NCI-H82 (cell line): ENCODE data around the gene DCTPP1.
A peak's percentile ranks its signal among the peaks of the same experiment; 100 is the strongest.
"Not testable (repeated sequence)": the region's sequence is repeated elsewhere in the genome, so short reads cannot be mapped to it uniquely, and the experiment has no call there.

Source experiments
- DNase-seq: peaks from one replicate; lab custom pipeline; 2025; lab: John Stamatoyannopoulos, UW

DCTPP1 gene

DNA sequence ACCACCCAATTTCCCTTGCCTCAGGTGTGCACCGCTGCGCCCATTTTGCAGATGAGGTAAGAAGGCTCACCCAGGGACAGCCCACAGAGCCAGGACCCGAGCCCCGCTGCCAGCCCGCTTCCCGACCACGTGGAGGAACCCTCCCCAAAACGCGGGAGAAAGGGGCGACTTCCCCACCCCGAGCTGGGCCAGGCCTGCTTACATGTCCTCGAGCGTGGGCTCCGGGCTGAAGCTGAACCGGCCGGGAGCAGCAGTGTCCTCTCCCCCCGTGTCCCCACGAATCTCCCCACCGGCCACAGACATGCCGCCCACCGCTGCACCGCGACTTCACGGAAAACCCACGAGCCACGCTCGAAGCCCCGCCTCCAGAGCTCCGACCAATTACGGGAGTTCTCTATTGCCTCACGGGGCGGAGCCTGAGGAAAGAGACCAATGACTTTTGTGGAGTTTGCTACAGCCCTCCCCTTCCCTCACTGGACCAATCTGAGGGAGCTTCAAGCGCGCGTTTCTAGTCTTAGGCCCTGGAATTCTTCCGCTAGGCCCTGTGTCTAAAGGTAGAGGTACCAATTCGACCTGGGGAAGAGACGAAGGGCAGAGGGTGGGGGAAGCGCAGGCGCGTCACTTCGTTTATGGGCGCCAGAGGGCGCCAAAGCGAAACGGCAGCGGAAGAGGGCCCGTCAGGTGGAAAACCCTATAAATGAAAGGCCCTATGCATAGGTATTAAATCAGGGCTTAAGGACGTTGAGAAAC lies at the start of gene DCTPP1:
DCTPP1 (minus strand) TSS at position 353 of the 750 bp plus-strand sequence; CDS start at position 303, 50 bp downstream.
- DNase-seq, result peak; percentile 100

DNA sequence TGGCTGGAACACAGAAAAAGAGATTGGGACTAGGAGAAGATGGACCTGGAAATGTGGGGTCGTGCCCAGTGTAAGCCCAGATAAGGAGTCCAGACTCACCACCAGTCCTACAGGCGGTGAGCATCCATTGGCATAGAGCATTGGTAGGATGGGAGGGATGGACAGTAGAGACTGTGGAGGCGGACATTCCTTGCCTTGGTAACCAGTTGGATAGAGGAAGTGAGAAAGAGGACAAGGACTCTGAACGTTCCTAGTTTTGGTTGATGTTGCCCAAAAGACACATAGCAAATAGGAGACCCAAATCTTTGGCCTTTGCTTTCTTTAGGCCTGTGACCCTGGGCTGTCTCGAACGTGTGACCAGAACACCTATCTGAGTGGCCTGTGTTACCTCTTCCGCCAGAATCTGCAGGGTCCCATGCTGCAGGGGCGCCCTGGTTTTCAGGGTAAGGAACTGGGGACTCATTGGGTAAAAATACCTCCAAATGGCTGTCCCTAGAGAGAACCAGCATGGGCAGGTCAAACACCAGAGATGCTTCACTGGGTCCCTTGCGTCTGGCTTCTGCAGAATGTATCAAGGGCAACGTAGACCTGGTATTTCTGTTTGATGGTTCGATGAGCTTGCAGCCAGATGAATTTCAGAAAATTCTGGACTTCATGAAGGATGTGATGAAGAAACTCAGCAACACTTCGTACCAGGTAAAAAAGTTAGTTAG lies 49.1 kb upstream of the DCTPP1 start:
- no peak for DNase-seq

DNA sequence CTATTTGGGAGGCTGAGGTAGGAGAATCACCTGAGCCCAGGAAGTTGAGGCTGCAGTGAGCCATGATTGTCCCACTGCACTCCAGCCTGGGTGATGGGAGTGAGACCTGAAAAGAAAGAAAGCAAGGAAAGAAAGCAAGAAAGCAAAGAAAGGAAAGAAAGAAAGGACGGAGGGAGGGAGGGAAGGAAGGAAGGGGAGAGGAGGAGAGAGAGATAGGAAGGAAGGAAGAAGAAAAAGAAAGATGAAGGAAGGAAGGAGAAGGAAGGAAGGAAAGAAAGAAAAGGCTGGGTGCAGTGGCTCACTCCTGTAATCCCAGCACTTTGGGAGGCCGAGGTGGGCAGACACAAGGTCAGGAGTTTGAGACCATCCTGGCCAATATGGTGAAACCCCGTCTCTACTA lies 47.9 kb upstream of the DCTPP1 start:
- DNase-seq, result not testable (repeated sequence)

DNA sequence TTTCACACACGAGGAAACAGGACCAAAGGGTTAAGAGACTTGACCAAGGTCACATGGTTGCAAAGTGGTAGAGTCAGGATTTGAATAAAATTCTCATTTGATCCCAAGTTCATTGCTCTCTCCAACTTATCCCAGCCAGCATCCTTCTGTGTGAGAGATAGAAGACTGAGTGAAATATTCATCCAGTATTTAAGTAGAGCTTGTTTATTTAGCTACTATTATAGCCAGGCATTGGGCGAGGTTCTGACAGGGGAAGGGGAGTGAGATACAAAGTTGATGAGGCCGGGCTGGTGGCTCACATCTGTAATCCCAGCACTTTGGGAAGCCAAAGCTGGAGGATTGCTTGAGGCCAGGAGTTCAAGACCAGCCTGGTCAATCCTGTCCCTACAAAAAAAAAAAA lies 47.2 kb upstream of the DCTPP1 start:
- no peak for DNase-seq

DNA sequence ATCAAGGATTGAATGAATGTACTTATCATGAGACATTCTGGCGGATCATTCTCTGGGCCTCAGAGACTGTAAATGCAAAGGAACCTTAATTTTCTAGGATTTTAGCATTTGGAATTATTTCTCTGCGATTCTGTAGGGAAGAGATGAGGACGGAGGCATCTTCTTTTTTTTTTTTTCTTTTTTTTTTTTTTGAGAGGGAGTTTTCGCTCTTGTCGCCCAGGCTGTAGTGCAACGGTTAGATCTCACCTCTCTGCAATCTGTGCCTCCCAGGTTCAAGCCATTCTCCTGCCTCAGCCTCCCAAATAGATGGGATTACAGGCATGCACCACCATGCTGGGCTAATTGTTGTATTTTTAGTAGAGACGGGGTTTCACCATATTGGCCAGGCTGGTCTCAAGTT lies 44.9 kb upstream of the DCTPP1 start:
- no peak for DNase-seq

DNA sequence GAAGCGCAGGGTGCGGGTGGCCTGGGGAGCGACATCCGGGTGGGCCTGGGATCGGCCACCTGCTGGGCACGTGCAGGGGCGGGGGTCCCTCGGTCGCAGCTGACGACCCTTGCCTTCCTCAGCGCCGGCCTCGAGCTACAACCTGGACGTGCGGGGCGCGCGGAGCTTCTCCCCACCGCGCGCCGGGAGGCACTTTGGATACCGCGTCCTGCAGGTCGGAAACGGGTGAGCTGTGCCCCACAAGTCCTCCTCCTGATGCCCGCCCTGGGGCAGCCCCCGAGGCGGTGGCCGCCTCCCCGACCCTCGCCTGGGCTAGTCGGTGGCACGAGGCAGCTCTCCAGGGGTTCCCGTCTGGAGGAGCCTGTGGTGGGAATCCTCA lies 44.2 kb upstream of the DCTPP1 start:
- no peak for DNase-seq

DNA sequence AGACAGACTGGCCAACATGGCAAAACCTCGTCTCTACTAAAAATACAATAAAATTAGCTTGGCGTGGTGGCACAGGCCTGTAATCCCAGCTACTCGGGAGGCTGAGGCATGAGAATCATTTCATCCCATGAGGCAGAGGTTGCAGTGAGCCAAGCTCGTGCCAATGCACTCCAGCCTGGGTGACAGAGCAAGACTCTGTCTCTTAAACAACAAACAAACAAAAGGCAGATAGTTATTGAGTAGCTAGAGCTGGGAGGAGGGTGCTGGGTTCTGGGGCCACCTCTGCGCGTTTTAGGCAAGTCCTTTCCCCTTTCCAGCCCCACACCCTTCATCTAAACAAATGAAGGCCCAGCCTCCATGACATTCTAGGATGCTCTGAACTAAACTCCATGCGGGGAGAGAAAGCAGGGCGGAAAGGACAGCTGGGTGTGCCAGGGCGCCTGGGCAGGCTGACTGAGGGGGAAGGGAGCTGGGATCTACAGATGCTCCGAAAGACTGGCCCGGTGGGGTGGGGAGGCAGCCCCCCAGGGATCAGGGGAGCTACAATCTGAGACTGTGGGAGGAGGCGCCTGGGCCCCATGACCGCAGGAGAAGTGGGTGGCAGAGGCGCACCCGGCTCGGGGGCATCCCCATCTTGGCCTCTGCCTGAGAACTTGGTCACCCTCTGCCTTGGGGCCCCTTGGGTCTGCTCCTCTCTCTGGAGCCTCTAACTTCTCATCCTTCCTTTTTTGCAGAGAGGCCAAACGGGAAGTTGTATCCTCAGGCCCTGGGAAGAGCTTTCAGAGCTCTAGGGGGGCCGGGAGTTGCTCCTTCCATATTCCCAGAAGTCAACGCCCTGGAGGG lies 43.6 kb upstream of the DCTPP1 start:
- DNase-seq, result no peak

DNA sequence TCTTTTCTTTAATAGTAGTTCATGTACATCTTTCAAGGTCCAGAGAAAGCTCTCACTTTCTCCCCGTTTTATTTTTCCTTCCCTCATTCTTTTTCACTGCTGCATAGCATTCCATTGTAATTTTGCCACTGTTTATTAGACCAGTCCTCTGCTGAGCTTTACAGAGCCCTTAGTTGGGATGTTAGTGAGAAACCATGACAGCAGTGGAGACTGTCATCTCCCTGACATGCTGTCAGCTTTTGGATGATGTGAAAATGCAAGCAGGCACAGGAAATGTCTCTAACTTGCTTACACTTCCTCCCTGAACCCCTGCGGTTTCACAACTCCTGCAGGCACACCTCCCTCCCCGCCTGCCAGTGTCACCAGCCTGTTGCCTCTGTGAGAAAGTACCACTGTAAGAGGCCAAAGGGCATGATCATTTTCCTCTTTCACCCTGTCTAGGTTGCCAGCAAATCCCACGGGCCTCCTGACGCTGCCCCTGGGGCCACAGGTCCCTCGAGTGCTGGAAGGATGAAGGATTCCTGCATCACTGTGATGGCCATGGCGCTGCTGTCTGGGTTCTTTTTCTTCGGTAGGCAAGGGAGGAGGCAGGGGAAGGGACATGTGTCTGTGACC lies 42.6 kb upstream of the DCTPP1 start, which contains the start of gene ITGAL:
ITGAL (plus strand) TSS at position 415 of the 615 bp plus-strand sequence; CDS start at position 511, 96 bp downstream.
- no peak for DNase-seq

DNA sequence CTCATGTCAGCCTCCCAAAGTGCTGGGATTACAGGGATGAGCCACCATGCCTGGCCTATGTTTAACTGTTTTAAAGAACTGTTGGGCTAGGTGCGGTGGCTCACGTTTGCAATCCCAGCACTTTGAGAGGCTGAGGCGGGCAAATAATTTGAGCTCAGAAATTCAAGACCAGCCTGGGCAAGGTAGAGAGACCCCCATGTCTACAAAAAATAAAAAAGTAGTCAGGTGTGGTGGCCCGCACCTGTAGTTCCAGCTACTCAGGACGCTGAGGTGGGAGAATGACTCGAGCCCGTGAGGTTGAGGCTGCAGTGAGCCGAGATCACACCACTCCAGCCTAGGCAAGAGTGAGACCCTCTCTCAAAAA lies 40.8 kb upstream of the DCTPP1 start:
- no peak for DNase-seq

DNA sequence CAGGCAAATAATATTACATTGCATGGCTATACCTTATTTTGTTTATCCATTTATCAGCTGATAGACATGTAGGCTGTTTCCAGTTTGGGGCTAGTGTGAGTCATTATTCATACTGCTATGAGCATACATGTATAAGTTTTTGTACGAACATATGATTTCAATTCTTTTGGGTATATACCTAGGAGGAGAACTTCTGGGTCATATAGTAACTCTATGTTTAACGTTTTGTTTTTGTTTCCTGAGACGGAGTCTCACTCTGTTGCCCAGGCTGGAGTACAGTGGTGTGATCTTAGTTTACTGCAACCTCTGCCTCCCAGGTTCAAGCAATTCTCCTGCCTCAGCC lies 40.3 kb upstream of the DCTPP1 start:
- no peak for DNase-seq

DNA sequence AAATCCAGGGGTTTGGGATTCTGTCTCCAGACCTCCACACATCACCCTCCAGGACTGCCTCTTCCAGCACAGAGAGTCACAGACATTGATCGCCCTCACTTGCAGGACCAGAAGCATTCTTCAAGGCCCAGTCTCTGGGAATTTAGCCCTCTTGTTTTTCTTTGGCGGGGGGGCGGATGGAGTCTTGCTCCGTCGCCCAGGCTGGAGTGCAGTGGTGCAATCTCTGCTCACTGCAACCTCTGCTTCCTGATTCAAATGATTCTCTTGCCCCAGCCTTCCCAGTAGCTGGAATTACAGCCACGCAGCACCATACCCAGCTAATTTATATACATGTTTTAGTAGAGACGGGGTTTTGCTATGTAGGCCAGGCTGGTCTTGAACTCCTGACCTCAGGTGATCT lies 34.2 kb upstream of the DCTPP1 start:
- DNase-seq, result no peak

DNA sequence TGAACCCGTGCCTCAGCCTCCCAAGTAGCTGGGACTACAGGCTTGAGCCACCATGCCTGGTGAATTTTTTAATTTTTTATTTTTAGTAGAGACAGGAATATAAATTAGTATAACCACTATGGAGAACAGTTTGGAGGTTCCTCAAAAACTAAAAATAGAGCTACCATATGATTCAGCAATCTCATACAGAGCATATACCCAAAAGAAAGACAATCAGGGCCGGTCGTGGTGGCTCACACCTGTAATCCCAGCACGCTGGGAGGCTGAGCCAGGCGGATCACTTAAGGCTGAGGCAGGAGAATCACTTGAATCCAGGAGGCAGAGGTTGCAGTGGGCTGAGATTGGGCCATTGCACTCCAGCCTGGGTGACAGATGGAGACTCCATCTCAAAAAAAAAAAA lies 31.6 kb upstream of the DCTPP1 start:
- DNase-seq, result not testable (repeated sequence)

DNA sequence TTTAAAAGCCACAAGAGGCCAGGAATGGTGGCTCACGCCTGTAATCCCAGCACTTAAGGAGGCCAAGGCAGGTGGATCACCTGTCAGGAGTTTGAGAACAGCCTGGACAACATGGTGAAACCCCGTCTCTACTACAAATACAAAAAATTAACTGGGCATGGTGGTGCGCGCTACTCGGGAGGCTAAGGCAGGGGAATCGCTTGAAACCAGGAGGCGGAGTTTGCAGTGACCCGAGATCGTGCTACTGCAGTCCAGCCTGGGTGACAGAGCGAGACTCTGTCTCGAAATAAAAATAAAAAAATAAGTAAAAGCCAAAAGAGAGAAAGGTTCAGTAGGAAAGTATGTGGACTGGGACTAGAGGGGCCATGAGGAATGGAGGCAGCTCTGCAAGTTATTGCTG lies 29.6 kb upstream of the DCTPP1 start:
- no peak for DNase-seq

DNA sequence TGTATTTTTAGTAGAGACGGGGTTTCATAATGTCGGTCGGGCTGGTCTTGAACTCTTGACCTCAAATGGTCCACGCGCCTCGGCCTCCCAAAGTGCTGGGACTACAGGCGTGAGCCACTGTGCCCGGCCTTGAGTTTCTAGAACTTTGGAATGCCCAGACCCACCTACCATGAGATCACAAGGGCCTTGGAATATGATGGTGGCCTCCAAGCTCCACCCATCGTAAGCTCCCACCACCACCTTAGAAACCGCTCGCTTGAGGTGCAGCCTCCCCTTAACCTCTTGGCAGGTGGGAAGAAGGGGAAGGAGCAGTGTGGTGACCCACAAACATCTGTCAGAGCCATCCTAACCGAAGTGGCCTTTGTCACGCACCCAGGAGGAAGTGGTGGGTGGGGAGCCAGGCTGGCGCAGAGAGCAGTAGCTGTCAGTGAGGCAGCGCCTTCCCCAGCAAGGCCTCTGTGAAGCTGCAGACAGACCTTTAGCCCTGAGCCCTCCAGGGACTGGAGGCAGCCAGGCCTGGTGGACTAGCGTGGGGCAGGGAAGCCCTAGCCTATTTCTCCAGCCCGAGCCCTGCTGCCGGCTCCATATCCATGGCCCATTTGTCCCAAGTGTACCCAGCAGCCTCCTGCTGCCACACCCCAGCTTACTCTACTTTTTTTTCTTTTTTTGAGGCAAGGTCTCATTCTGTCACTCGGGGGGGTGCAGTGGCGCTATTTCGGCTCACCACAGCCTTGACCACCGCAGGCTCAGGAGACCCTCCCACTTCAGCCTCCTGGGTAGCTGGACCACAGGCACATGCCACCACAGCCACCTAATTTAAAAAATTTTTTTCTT lies 28.9 kb upstream of the DCTPP1 start:
- no peak for DNase-seq

DNA sequence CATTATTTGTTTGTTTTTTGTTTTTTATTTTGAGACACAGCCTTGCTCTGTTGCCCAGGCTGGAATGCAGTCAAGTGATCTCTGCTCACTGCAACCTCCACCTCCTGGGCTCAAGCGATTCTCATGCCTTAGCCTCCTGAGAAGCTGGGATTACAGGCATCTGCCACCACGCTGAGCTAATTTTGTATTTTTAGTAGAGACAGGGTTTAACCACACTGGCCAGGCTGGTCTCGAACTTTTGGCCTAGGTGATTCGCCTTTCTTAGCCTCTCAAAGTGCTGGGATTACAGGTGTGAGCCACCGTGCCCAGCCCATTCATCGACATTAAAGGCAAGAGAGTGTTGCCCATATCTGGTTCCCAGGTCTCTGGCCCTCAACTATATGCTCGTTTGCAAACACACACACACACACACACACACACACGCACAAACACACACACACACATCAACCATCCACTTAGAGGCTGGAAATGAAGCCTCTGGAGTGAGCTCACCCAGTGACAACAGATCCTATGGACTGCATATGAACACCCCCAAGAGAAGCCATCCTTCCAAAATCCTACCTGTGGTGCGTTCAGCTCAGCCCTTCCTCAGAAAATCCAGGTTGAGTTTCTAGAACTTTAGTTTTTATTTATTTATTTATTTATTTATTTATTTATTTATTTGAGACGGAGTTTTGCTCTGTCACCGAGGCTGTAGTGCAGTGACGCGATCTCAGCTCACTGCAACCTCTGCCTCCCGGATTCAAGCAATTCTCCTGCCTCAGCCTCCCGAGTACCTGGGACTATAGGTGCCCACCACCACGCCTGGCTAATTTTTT lies 28.1 kb upstream of the DCTPP1 start:
- no peak for DNase-seq

DNA sequence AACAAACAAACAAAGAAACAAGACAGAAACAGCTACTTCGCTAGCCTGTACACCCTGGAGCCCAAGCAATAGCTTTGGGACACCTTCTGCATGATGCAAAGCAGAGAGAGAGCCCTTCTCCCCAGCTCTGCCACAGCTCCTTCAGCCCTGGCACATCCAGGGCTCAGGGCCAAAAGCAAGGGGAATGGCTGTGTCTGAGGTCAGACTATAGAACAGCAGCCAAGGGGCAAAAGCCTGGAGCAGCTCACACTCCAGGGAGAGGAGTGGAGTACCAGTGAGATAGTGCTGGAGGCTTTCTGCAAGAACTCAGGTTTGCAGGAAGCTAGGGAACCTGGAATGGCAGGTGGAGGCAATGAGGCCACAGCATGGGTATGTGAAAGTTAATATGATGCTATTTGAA lies 27.4 kb upstream of the DCTPP1 start:
- no peak for DNase-seq

DNA sequence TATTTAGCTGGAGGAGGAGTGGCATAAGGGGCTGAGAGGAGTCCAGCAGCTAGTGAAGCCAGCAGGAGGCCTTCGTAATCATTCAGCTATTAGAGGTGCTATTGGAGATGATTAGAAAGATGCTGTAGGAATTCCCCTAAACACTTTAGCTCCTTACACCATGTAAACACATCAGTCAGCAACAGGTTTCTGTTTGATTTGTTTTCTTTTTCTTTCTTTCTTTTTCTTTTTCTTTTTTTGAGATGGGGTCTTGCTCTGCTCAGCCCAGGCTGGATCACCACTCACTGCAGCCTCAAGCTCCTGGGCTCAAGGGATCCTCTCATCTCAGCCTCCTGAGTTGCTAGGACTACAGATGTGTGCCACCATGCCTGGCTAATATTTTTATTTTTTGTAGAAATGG lies 26.5 kb upstream of the DCTPP1 start:
- DNase-seq, result no peak

DNA sequence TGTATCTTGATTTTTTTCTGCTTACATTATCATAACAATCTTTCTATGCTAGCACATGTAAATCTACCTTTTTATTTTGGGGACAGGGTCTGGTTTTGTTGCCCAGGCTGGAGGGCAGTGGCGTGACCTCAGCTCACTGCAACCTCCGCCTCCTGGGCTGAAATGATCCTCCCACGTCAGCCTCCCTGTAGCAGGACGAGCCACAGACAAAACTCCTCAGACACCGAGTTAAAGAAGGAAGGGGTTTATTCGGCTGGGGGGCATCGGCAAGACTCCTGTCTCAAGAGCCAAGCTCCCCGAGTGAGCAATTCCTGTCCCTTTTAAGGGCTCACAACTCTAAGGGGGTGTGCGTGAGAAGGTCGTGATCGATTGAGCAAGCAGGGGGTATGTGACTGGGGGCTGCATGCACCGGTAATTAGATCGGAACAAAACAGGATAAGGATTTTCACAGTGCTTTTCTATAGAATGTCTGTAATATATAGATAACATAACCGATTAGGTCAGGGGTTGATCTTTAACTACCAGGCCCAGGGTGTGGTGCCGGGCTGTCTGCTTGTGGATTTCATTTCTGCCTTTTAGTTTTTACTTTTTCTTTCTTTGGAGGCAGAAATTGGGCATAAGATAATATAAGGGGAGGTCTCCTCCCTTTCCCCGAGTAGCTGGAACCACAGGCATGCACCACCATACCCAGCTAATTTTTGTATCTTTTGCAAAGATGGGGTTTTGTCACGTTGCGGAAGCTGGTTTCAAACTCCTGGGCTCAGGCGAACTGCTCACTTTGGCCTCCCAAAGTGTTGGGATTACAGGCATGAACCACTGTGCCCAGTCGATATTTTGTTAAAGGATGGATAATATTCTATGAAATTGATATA lies 23.1 kb upstream of the DCTPP1 start:
- not testable (repeated sequence) for DNase-seq

DNA sequence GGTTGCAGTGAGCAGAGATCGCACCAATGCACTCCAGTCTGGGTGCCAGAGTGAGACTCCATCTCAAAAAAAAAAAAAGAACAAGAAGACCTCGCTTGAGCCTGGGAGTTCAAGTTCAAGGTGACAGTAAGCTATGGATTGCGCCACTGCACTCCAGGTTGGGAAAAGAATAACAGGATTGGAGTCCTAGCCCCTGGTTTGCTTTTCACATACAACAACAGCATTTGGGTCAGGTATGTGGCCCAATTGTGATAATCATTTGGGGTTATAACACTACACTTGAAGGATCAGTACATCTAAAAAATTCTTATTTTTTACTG lies 19.2 kb upstream of the DCTPP1 start:
- DNase-seq, result no peak
